Activated gamma-delta T cell treated with anti-CD3 and anti-CD28 coated beads, Interleukin-2, amount 50 U/mL, for 16 hours (primary cell): Measurements from ENCODE around the gene P2RY13.

Experiments
- DNase-seq: peaks from one replicate; pipeline ENCODE4 v3.0.0-alpha.2; 2020; ENCODE audit warnings: low read depth

P2RY13 gene

DNA sequence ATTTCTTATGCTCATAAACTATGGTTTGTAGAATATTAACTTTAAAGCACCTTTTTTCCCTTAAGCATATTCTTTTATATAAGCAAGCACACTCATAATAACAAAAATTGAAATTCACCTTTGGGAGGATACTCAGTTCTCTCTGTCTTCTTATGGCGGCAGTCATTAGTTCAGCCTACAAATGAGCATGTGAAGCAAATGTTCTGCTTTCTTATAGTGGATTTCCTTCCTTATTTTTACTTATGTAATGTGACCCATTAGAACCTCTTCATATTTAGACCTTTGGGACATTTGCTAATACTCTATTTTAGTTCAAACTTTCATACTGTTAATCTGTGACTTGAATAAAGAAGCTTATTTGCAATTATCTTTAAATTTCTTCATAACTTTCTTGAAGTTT is at the start of gene P2RY13:
P2RY13 (minus strand) TSS at position 187 of the 400 bp plus-strand sequence; CDS start at position 166, 21 bp downstream.
- no peak for DNase-seq

DNA sequence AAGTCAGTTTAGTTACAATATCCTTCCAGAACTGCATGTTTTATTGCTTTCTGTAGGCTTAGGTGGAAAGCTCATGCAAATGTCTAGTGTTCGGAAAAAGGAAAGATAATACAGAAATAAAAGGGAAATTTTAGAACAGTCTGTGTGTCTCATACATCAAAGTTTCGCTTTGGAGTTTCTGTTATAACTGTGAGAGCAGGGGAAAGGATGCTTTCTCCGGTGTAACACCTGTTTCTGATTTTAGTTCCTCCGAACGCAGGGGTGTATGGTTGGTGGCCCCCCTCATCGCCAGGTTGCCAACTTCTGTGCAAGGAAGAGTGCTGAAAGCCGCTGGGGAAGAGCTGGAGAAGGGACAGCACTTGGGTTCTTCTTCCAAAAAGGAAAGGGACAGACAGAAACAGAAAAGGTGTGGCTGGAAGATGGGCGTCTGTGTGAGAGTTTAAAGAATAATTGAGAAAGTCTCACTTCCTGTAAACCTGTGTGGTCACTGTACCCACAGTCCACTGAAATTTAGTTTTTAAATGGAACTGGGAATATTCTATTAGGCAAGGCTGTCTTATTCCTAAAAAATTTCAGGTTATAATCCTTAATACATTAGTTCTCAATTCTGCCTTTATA is 48.5 kb upstream of the P2RY13 start:
- no peak for DNase-seq

DNA sequence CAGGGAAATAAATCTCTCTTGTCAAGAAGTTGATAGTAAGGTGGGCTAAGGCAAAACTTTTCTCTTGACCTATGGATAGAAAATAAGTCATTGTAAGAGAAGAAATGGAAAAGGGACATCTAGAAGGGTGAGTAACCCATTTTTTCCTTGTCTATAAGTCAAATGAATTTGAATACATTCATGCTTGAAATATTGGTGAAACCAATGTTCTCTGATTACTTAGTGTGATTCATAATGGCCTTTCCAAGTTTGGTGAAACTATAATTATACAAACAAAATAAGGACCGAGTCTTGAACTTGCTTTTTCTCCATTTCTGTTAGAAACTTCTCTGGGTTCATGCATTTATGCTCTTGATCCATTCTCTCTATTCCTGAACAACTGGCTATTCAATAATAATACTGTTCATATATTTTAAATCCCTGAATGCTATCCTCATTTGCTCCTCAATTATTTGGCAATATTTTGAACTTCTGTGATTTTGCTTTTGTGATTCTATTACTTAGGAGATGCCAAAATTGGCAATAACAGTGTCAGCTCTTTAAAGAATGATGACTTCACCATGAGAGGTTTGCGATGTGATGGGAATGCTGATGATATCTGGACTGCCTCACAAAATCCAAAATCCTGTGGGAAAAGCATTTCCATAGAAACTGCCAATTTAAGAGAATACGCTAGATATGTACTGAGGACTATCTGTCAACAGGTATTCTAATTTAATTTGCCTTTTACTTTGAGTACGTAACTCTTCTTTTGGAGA is 42.9 kb upstream of the P2RY13 start:
- DNase-seq, result no peak

DNA sequence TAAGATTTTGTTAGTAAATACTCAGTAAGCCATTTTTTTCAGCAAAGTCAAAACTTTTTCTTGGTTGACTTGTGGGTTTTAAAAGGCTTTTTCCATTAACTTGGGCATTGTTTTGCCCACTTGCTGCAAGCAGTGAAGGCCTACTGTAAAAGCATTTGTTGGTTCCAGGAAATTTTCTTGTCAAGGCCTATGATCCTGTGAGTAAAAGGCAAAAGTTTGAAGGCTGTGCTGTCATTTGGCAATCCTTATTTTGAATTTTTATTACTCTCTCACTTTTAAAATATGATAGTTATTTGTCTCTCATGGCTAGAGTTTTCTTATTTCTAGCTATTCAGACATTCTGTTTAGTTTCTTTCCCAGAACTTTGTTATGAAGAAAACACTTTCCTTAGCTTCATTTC is 42.2 kb upstream of the P2RY13 start:
- DNase-seq, result no peak

DNA sequence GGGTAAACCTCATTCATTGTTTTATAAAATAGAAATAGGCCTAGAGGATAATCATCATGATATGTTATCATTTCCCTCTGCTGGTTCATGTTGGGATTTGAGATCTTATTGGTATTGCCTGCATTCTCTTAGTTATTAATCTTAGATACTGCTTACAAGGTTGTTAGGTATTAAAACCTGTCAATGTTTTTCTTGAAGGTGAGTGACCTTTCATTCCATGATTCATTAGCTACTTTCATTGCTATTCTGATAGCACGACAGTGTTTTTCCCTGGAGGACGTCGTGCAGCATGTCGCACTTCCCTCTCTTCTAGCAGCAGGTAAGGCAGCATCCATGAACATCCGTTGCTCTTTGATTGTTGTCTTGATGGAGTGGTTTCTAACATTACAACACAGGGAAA is 38.1 kb upstream of the P2RY13 start:
- no peak for DNase-seq

DNA sequence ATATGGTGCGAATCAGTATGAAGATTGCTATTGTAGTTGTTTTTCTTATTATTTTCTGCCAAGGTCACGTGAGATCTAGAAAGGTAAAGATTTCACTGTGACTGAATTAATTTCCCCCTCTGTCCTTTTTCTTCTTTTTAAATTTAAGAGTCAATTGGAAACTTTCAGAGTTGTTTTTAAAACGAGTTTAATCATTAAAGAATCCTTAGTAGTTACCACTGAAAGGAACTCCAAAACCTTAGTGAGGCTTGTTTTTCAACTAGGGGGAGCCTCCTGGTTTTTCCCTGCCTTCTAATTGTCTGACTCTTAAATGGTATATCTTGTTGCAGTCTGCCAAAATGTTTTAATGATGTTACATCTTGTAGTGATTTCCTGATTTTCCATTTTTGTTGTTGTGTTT is 37.6 kb upstream of the P2RY13 start:
- DNase-seq, result no peak

DNA sequence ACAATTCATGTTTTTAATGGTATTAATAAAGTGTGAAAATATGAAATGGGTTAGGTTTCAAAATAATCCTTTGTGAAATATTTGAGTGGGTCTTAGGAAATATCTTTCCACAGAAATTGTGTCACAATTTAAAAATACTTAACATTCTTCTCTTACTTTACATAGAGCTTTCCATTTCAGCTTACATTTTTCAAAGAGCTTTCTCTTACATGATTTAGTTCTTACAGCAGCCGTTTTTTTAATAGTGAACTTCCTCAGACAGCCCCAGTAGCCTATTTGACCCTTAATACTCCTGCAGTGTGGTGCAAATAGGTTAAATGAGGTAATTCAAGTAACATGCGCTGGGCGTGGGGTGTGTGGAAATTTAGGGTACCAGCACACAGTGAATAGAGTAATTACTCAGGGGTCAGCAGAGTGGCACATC is 33.4 kb upstream of the P2RY13 start:
- no peak for DNase-seq

DNA sequence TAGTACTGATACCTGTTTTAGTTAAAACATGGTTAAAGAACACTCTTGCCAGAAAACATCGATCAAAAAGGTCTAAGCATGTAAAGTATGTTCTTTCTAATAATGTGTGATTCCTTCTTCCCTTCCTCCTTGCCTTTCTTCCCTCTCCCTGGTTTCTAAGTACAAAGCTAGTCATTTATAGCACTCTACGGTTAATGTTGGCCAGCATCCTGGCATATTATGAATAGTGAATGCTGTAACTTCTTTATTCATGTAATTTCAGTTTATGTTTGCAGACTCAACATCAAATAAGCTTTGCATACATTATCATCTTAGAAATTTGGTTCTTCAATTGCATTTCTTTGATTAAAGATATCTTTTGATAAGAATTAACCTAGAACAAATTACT is 28.1 kb upstream of the P2RY13 start:
- no peak for DNase-seq

DNA sequence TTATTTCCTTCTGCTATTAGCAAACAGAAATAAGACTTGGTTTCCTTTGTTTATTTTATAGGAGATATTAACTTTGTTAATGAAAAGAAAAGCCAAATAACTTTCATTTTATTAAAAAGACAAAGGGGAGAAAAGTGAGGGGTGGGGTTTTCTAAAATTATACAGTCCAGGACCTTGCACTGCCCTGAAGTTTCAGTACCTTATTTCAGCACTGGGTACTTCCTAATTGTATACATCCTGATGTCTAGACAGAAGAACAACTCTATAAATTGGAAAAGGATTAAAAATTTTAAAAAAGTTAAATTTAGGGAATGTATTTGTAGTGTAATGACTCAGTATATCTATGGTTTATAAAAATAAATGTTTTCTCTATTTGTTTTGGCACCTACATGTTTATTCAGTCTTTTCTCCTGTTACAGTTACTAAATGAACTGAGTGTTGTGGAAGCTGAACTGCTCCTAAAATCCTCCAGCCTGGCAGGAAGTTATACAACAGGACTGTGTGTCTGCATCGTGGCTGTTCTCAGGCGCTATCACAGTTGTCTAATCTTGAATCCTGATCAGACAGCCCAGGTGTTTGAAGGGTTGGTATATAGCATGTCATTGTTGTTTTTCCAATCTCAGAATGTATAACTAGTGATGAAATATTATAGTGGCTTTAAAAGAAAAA is 27.6 kb upstream of the P2RY13 start:
- no peak for DNase-seq

DNA sequence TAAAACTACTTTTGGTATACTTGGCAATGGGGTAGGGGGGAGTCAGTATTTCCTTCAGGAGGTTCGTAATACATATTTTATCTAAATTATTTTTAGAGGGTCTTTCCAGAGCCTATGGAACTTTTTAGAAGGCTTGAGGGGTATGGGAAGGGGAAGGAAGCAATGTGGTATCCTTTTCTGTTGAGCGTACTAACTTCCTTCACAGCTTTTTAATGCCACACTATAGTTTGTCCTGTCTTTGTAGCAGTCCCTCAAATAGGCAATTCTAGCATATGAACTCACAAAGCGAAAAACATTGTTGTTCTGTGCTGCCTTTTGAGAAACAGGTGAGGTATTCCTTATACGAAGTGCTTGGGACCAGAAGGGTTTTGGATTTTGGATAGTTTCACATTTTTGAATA is 22.3 kb upstream of the P2RY13 start:
- DNase-seq, result no peak

DNA sequence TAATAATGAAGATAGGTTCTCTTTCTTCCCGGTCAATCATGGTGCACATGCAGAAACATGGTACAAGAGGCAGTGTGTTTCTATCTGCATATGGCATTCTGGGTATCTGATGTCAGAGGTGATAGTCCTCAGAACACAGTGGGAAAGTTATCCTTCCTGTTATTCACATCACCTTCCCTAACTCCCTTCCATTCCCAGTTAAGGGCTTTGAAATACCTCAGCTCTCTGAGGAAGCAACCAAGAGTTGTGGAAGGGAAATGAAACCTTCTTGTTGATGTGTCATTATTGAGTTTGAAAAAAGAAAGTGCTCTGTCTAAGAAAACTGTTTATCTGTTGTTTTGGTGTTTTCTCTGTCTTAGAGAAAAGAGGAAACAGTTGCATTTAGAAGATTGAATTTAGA is 21.9 kb upstream of the P2RY13 start:
- no peak for DNase-seq

DNA sequence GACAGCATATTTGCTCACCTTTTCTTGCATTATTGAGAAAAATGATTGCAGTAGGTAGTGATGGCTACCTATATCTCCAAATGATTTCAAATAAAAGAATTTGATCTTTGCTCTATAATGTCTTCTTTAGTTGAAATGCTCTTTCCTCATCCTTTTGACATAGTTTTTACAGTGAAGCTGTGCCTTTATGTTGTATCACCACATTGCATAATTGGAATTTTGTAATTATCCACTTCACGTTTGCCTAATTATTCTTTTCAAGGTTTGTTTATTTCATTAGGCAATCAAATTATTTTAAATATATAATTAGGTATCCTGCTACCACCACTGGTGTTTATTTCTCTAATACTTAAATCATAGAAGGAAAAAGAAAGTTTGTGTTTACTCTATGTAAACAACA is 21.3 kb upstream of the P2RY13 start:
- no peak for DNase-seq

DNA sequence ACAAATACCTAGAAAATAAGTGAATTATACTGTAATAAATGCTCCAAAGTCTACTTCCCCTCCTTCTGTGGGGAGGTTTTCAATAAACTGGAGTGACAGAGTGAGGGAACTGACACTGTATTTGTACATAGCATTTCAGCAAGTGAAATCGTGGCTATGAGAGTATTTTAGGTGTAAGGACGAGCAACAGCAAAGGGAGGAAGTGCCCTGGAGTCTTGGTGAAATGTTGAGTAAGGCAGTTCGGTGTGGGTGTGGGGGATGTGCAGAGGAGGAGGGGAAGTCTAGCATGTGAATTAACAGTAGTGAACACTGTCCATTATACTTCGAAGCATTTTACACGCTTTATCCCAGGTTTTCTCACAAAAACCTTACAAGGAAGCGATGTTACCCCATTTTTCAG is 18.1 kb upstream of the P2RY13 start:
- no peak for DNase-seq

DNA sequence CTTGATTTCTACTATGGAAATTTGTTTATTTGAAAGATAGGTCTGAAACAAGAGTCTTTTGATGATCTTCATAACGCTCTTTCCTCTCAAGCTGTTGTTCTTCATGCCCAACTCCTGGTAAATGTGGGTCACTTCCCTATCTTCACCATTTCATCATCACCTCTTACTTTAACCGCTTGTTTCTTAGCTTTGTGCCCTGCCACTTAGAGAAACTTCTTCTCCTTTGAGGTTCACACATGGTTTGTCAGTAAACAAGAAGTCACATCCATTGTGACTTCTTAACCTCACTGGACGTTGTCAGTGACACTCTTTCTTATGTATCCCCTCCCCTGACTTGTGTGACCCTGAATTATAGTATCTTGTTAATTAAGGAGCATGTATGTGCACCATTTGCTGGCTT is 16.9 kb upstream of the P2RY13 start:
- DNase-seq, result no peak

DNA sequence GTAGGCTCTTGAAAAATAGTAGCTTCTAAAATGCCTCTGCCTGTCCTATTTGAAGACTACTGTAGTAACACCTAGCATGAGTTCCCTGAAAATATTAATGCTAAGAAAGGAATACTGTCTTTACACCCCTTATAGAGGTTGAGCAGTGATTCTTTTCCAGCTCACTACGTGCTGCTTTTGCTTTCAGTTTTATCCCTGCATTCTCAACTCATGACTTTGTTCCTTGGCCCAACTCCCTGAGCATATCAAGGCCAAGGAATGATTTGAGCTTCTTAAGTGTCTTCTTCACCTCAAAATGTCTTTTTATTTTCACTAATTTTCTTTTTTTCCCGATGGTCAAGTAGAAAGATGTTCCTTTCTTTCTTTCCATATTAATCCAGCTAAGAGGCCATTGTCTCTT is 16.5 kb upstream of the P2RY13 start:
- DNase-seq, result no peak

DNA sequence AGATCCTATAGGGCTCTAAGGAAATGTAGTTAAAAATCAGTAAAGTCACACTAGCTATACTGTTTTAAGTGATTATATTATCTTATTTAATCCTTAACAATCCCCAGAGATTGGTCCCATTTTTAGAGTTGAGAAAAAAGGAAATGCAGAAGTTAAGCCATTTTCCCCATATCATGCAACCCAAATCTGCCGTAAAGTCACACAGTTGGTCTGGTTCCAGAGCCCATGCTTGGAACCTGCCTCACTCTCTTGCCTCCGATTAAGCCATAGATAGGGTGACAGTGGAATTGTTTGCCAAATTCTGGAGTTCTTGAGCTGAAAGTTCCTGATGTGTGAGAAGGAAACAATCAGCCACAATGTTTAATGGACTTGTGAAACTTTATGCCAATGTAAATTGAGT is 2.3 kb upstream of the P2RY13 start:
- no peak for DNase-seq

DNA sequence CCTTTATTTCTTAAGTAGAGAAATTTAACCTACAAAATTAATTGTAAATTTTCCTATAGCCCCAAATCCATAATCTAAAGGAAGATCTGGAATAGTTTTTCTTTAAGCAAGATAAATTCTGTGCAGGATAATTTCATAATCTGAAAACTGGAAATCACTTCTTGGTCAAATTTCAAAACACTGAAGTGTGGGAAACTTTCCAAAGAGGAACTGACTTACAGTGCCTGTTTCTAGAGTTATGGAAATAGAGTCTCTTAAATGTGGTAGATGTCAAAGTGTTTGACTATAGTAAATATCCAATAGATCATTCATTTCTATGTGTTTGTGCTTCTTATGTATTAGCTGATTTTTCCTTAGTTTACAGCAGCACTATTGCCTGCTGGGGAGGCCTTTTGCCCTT is 1.6 kb upstream of the P2RY13 start:
- DNase-seq, result no peak

DNA sequence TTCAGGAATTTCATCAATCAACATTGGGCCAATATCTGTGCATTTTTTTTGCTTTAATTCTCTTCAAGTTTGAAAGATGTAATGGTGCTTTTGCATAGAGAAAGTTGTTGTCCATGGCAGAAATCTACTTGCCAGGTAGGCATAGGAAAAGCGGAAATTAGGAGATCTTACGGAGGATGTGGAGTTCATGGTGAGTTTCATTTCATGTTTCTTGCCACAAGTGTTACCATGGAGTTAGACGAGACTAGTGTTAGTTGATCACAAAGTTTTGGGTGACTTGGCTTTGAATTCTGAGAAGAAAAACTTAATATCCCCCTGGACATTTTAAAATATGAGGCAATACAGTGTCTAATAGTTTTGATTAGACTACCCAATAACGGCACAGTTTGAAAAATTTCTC is 1.0 kb upstream of the P2RY13 start:
- DNase-seq, result no peak

DNA sequence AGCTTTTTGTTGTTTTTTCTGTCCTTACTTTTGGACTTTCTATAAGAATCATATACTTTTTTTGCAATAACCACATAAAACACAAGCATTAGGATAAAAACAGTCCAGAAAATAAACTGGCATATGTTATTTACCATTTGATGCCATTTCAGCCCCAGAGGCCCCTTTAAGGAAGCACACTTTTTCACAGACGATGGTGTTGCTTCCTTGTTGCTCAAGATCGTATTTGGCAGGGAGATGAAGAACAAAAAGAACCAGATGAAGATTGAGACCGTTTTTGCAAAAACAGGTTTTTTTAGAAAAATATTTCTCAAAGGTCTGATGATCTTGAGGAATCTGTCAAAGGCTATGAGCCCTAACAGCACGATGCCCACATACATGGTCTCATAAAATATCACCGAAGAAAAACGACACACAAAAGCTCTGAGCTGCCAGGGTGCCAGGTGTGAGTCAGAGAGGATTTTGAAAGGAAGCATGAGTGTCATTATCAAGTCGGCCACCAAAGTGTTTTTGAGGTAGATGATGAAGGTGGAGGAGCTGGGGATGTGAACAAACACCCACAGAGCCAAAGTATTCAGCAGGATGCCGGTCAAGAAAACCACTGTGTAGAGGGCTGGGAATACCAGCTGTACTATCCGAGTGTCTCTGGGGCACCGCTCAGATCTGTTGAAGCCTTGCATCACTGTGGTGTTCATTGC is 902 bp downstream of the P2RY13 start:
- DNase-seq, result peak; percentile 17

DNA sequence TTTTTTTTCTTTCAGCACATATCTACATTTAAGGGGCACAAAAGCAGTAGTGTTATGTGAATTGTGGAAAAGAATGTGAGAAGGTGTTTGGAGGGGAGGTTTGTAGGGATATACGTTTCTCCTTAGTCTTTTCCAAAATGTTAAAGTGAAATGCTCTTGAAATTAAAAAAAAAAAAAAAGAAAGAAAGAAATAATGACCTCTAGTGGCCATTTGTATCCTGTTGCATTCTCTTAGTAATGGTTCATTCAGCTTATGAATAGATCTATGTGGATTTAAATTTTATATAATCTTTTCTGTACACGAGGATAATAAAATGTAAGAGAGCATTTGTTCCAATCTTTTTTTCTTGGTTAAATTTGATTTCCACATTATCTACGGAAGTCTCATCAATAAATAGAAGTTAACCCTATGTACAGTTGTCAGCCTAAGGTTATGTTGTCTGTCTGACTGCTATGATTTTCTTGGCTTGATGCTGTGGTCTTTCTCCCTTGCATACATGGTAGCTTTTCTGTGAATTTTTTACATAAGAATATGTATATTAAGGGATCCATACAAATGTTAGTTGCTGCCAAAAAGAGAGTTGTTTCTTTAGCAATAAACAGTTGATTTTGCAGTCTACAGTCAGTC is 1.7 kb downstream of the P2RY13 start:
- DNase-seq, result no peak

DNA sequence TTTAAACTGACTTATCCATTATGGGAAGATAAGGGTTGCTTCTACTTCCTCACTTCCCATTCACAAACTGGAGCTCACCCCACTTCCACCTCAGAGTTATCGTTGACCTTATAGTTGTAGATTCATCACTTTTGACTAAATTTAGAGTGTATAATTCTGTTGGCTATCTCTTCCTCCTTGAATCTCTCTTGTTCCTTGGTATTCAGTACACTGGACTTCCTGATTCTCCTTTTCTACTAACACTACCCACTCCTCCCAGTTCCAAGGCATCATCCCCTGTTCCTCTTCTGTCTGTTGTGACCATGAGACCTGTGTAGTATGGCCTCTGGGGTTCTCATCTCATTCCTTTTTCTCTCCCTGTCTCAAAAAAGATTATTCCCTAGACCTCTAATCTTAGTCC is 6.8 kb downstream of the P2RY13 start:
- DNase-seq, result no peak

DNA sequence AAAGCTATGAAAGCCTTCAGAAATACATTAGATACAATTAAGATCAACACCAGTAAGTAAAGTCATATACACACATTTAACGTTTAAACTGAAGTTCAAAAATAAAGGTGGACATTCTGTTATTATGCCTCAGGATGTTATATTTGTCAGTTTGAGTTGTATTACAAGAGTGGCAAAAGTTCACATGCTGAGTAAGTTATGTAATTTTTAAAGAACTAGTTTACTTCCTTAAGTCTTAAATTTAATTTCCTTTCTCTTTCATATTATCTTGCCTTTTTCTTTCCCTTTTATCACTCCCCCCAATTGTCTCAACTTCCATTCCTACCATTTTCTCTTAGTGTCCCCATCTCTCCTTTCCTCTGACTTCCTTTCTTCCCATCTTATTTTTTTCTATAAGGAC is 7.8 kb downstream of the P2RY13 start:
- DNase-seq, result no peak
